ENCODE measurements around the gene AUTS2.

Gene AUTS2

GRCh38 chr7:69625238-69625637 is 27.0 kb downstream of the AUTS2 start:
- no peak for DNase-seq

GRCh38 chr7:69625798-69626197 is 27.5 kb downstream of the AUTS2 start:
- DNase-seq, result no peak

GRCh38 chr7:69630292-69630691 is 32.0 kb downstream of the AUTS2 start:
- DNase-seq, result no peak

- DNase-seq, result no peak
Measured at GRCh38 chr7:69631131-69631530, 32.9 kb downstream of the AUTS2 start.

- DNase-seq, result no peak
Measured at GRCh38 chr7:69632280-69632679, 34.0 kb downstream of the AUTS2 start.

- DNase-seq, result no peak
Measured at GRCh38 chr7:69633122-69633831, 35.0 kb downstream of the AUTS2 start.

GRCh38 chr7:69635555-69636185 is 37.4 kb downstream of the AUTS2 start:
- no peak for DNase-seq

GRCh38 chr7:69638674-69639073 is 40.4 kb downstream of the AUTS2 start:
- DNase-seq, result no peak

GRCh38 chr7:69640216-69640615 is 41.9 kb downstream of the AUTS2 start:
- DNase-seq, result no peak

- no peak for DNase-seq
Measured at GRCh38 chr7:69640925-69641594, 42.8 kb downstream of the AUTS2 start.

GRCh38 chr7:69643265-69643664 is 45.0 kb downstream of the AUTS2 start:
- DNase-seq, result no peak

- DNase-seq, result no peak
Measured at GRCh38 chr7:69643708-69644445, 45.6 kb downstream of the AUTS2 start.

- DNase-seq, result no peak
Measured at GRCh38 chr7:69645683-69646082, 47.4 kb downstream of the AUTS2 start.

- DNase-seq, result peak in 1 of 2 donors; percentile 1
Measured at GRCh38 chr7:69651101-69651590, 52.9 kb downstream of the AUTS2 start.

- DNase-seq, result no peak
Measured at GRCh38 chr7:69652947-69653701, 54.8 kb downstream of the AUTS2 start.

GRCh38 chr7:69653806-69654205 is 55.5 kb downstream of the AUTS2 start:
- no peak for DNase-seq

- DNase-seq, result no peak
Measured at GRCh38 chr7:69654381-69654780, 56.1 kb downstream of the AUTS2 start.

- DNase-seq, result no peak
Measured at GRCh38 chr7:69654849-69655707, 56.8 kb downstream of the AUTS2 start.

- no peak for DNase-seq
Measured at GRCh38 chr7:69656077-69656476, 57.8 kb downstream of the AUTS2 start.

- DNase-seq, result no peak
Measured at GRCh38 chr7:69656890-69657289, 58.6 kb downstream of the AUTS2 start.

- DNase-seq, result no peak
Measured at GRCh38 chr7:69657331-69657730, 59.1 kb downstream of the AUTS2 start.

GRCh38 chr7:69657985-69658384 is 59.7 kb downstream of the AUTS2 start:
- no peak for DNase-seq

Measured in CD4-positive, alpha-beta T cell treated with Interleukin-1 beta for 1 hour (primary cell).